ENCODE results near the gene COPE.
"Not testable (repeated sequence)": the region's sequence is repeated elsewhere in the genome, so short reads cannot be mapped to it uniquely, and the experiment has no call there.

Gene COPE

GRCh38 chr19:18919086-18919899 lies at the start of gene COPE, which contains the start of gene DDX49:
Gene COPE (minus strand): TSS chr19:18919387. CDS start chr19:18919348, 39 bp downstream.
Gene DDX49 (plus strand): TSS chr19:18919715. CDS start chr19:18919742, 27 bp downstream.
- in situ Hi-C loops (cut with MboI; ENCODE audit: low sequenced_read_pairs): no loop called here

- in situ Hi-C loops (cut with MboI; ENCODE audit: low sequenced_read_pairs): no loop called here
These were observed 48.4 kb upstream of the COPE start for GRCh38 chr19:18967358-18968146.

GRCh38 chr19:18966307-18966706 lies 47.1 kb upstream of the COPE start:
- in situ Hi-C loops (cut with MboI; ENCODE audit: low sequenced_read_pairs): no loop called here

- in situ Hi-C loops (cut with MboI; ENCODE audit: low sequenced_read_pairs): no loop called here
These were observed 44.9 kb upstream of the COPE start for GRCh38 chr19:18964121-18964520.

- in situ Hi-C loops (cut with MboI; ENCODE audit: low sequenced_read_pairs): no loop called here
These were observed 42.8 kb upstream of the COPE start for GRCh38 chr19:18961767-18962620.

GRCh38 chr19:18960370-18960769 lies 41.2 kb upstream of the COPE start:
- in situ Hi-C loops (cut with MboI; ENCODE audit: low sequenced_read_pairs): no loop called here

GRCh38 chr19:18955042-18955441 lies 35.9 kb upstream of the COPE start:
- in situ Hi-C loops (cut with MboI; ENCODE audit: low sequenced_read_pairs): no loop called here

GRCh38 chr19:18954094-18954493 lies 34.9 kb upstream of the COPE start:
- in situ Hi-C loops (cut with MboI; ENCODE audit: low sequenced_read_pairs): no loop called here

- in situ Hi-C loops (cut with MboI; ENCODE audit: low sequenced_read_pairs): not testable (repeated sequence)
These were observed 33.3 kb upstream of the COPE start for GRCh38 chr19:18952364-18953003.

GRCh38 chr19:18951721-18952281 lies 32.6 kb upstream of the COPE start:
- in situ Hi-C loops (cut with MboI; ENCODE audit: low sequenced_read_pairs): no loop called here

- in situ Hi-C loops (cut with MboI; ENCODE audit: low sequenced_read_pairs): no loop called here
These were observed 30.7 kb upstream of the COPE start for GRCh38 chr19:18949858-18950257.

GRCh38 chr19:18948976-18949356 lies 29.8 kb upstream of the COPE start:
- in situ Hi-C loops (cut with MboI; ENCODE audit: low sequenced_read_pairs): no loop called here

- in situ Hi-C loops (cut with MboI; ENCODE audit: low sequenced_read_pairs): no loop called here
These were observed 29.1 kb upstream of the COPE start for GRCh38 chr19:18948075-18948975.

GRCh38 chr19:18946918-18947317 lies 27.7 kb upstream of the COPE start:
- in situ Hi-C loops (cut with MboI; ENCODE audit: low sequenced_read_pairs): no loop called here

- in situ Hi-C loops (cut with MboI; ENCODE audit: low sequenced_read_pairs): no loop called here
These were observed 27.1 kb upstream of the COPE start for GRCh38 chr19:18946335-18946734.

GRCh38 chr19:18945297-18945696 lies 26.1 kb upstream of the COPE start:
- in situ Hi-C loops (cut with MboI; ENCODE audit: low sequenced_read_pairs): no loop called here

GRCh38 chr19:18943465-18943864 lies 24.3 kb upstream of the COPE start:
- in situ Hi-C loops (cut with MboI; ENCODE audit: low sequenced_read_pairs): no loop called here

- in situ Hi-C loops (cut with MboI; ENCODE audit: low sequenced_read_pairs): no loop called here
These were observed 23.5 kb upstream of the COPE start for GRCh38 chr19:18942692-18943091.

GRCh38 chr19:18941628-18942354 lies 22.6 kb upstream of the COPE start:
- in situ Hi-C loops (cut with MboI; ENCODE audit: low sequenced_read_pairs): no loop called here

Measured in hTERT RPE-1 (cell line).